IMR-90 (cell line): ENCODE measurements around the gene ENOX1. TPM values are rescaled to one million over a fixed set of nuclear protein-coding genes. Genes with fewer than 3 reads are reported as not detected.

ENCODE experiments used
- ATAC-seq: fragments of 200-7000 bp; cut with Tn5 transposase; 2 replicates; pipeline ENCODE4 v1.9.1; 2020; ENCODE audit warnings: low read depth, mild to moderate bottlenecking, moderate library complexity
- BruUV-seq: library from RNA; stranded (reverse); fragments of 400-500 nt; replicated peaks from 2 replicates; lab custom pipeline; 2021; lab: Mats Ljungman, UMichigan
- CTCF ChIA-PET: fragments of 300-600 bp; formaldehyde crosslinking; extraction: SDS; loops from one replicate; lab custom pipeline; 2021; ENCODE audit warnings: antibody characterized with exemption; lab: Yijun Ruan, JAX
- POLR2A ChIA-PET: fragments of 300-600 bp; sonication (Branson Sonifier 250); formaldehyde crosslinking; loops from one replicate; lab custom pipeline; 2022; ENCODE audit warnings: antibody characterized with exemption; ENCODE audit not compliant: unreplicated experiment; lab: Charles Lee
- DNase-seq: peaks from one replicate; pipeline ENCODE4 v3.0.0; 2013
- H2AFZ ChIP-seq: replicated peaks from 2 replicates; pipeline ENCODE3; 2013; ENCODE audit warnings: low read length, mild to moderate bottlenecking; ENCODE audit not compliant: poor library complexity
- H2AK5ac ChIP-seq: 2 replicates; pipeline ENCODE4 v1.6.1; 2013; ENCODE audit warnings: low read depth, low read length, inconsistent platforms
- H2AK9ac ChIP-seq: replicated peaks from 2 replicates; pipeline ENCODE3; 2013; ENCODE audit warnings: mild to moderate bottlenecking, low read depth, low read length, moderate library complexity; ENCODE audit not compliant: poor library complexity
- H2BK120ac ChIP-seq: 2 replicates; pipeline ENCODE4 v1.6.1; 2013; ENCODE audit warnings: low read depth, low read length, inconsistent platforms
- H2BK15ac ChIP-seq: 3 replicates; pipeline ENCODE4 v1.6.1; 2013; ENCODE audit warnings: low read depth, low read length, inconsistent platforms
- H2BK20ac ChIP-seq: 2 replicates; pipeline ENCODE4 v1.6.1; 2013; ENCODE audit warnings: low read depth, mild to moderate bottlenecking, inconsistent platforms, low read length, moderate library complexity
- H2BK5ac ChIP-seq: 2 replicates; pipeline ENCODE4 v1.6.1; 2013; ENCODE audit warnings: mild to moderate bottlenecking, low read depth, low read length, inconsistent platforms; ENCODE audit not compliant: poor library complexity, severe bottlenecking
- H3K14ac ChIP-seq: replicated peaks from 2 replicates; pipeline ENCODE4 v1.6.1; 2013; ENCODE audit warnings: low read depth, low read length, inconsistent platforms
- H3K18ac ChIP-seq: 2 replicates; pipeline ENCODE4 v1.6.1; 2013; ENCODE audit warnings: low read depth, low read length, control low read depth
- H3K23ac ChIP-seq: 2 replicates; pipeline ENCODE4 v1.6.1; 2013; ENCODE audit warnings: low read depth, low read length, inconsistent platforms
- H3K27ac ChIP-seq: 2 replicates; pipeline ENCODE4 v1.5.1; 2013; ENCODE audit warnings: mild to moderate bottlenecking, control low read depth, low read length; ENCODE audit not compliant: insufficient read depth
- H3K27me3 ChIP-seq: 2 replicates; pipeline ENCODE4 v1.6.1; 2013; ENCODE audit warnings: low read length; ENCODE audit not compliant: control insufficient read depth, insufficient read depth
- H3K36me3 ChIP-seq: 2 replicates; pipeline ENCODE4 v1.6.1; 2013; ENCODE audit warnings: low read length, mixed read lengths; ENCODE audit not compliant: control insufficient read depth, insufficient read depth
- H3K4ac ChIP-seq: 2 replicates; pipeline ENCODE4 v1.6.1; 2013; ENCODE audit warnings: low read depth, low read length, inconsistent platforms
- H3K4me1 ChIP-seq: 2 replicates; pipeline ENCODE4 v1.6.1; 2013; ENCODE audit warnings: low read length, mixed read lengths; ENCODE audit not compliant: control insufficient read depth, insufficient read depth
- H3K4me2 ChIP-seq: 2 replicates; pipeline ENCODE4 v1.6.1; 2013; ENCODE audit warnings: low read depth, mild to moderate bottlenecking, control low read depth, low read length, moderate library complexity
- H3K4me3 ChIP-seq: 2 replicates; pipeline ENCODE4 v1.5.1; 2013; ENCODE audit warnings: low read depth, mild to moderate bottlenecking, control low read depth, low read length, moderate library complexity; ENCODE audit not compliant: insufficient read depth
- H3K56ac ChIP-seq: 2 replicates; pipeline ENCODE4 v1.6.1; 2013; ENCODE audit warnings: low read length, inconsistent platforms; ENCODE audit not compliant: insufficient read depth; ENCODE audit errors: extremely low read depth
- H3K79me1 ChIP-seq, 2 experiments: 2 replicates each; pipeline ENCODE4 v1.6.1; 2013; ENCODE audit warnings: low read length in 2 of 2, inconsistent platforms in 1 of 2, low read depth in 1 of 2
- H3K9ac ChIP-seq: 2 replicates; pipeline ENCODE4 v1.6.1; 2013; ENCODE audit warnings: low read depth, low read length, control low read depth
- H3K9me1 ChIP-seq: 2 replicates; pipeline ENCODE4 v1.6.1; 2013; ENCODE audit warnings: low read length, inconsistent platforms; ENCODE audit not compliant: insufficient read depth
- H3K9me3 ChIP-seq: 2 replicates; pipeline ENCODE4 v1.6.1; 2013; ENCODE audit warnings: low read length; ENCODE audit not compliant: control insufficient read depth, insufficient read depth
- H4K20me1 ChIP-seq: 2 replicates; pipeline ENCODE4 v1.6.1; 2013; ENCODE audit warnings: low read length, inconsistent platforms; ENCODE audit not compliant: insufficient read depth
- H4K5ac ChIP-seq: 2 replicates; pipeline ENCODE4 v1.6.1; 2013; ENCODE audit warnings: mild to moderate bottlenecking, low read depth, low read length, control low read depth
- H4K8ac ChIP-seq, 2 experiments: 2 replicates each; pipeline ENCODE4 v1.6.1; 2013; ENCODE audit warnings: low read depth in 2 of 2, low read length in 2 of 2, control low read depth in 1 of 2, inconsistent platforms in 1 of 2
- H4K91ac ChIP-seq: 2 replicates; pipeline ENCODE4 v1.6.1; 2013; ENCODE audit warnings: low read depth, low read length, inconsistent platforms; ENCODE audit not compliant: insufficient read depth
- CEBPB ChIP-seq: IDR thresholded peaks from 2 replicates; pipeline ENCODE4 v1.6.1; 2012; ENCODE audit warnings: low read depth, low read length, improper control_type of control experiment
- CHD1 ChIP-seq: IDR thresholded peaks from 2 replicates; pipeline ENCODE4 v1.6.1; 2012; ENCODE audit warnings: low read depth, low read length, improper control_type of control experiment
- MAFK ChIP-seq: IDR thresholded peaks from 2 replicates; pipeline ENCODE4 v1.6.1; 2012; ENCODE audit warnings: low read depth, low read length, improper control_type of control experiment
- MXI1 ChIP-seq: IDR thresholded peaks from 2 replicates; pipeline ENCODE4 v1.6.1; 2012; ENCODE audit warnings: low read depth, mild to moderate bottlenecking, low read length, moderate library complexity, borderline replicate concordance
- POLR2A ChIP-seq: IDR thresholded peaks from 2 replicates; pipeline ENCODE4 v1.6.1; 2012; ENCODE audit warnings: mild to moderate bottlenecking, low read depth, low read length
- RAD21 ChIP-seq: IDR thresholded peaks from 2 replicates; pipeline ENCODE4 v1.6.1; 2012; ENCODE audit warnings: low read length, improper control_type of control experiment
- RCOR1 ChIP-seq: IDR thresholded peaks from 2 replicates; pipeline ENCODE4 v1.6.1; 2012; ENCODE audit warnings: mild to moderate bottlenecking, low read length, improper control_type of control experiment; ENCODE audit not compliant: insufficient replicate concordance
- SMC3 ChIP-seq: fragments of 150-350 bp; IDR thresholded peaks from 2 replicates; pipeline ENCODE4 v1.6.1; 2016; ENCODE audit warnings: low read depth, mild to moderate bottlenecking, antibody characterized with exemption, low read length, moderate library complexity
- dilution Hi-C: fragments of 300-500 bp; cut with HindIII; formaldehyde crosslinking; loops from one replicate; pipeline ENCODE4 v1.14.3; 2018; ENCODE audit warnings: low sequenced_read_pairs; ENCODE audit not compliant: unreplicated experiment
- in situ Hi-C: fragments of 300-500 bp; cut with MboI; formaldehyde crosslinking; loops from 3 replicates; pipeline ENCODE4 v1.14.3; 2019; ENCODE audit warnings: low sequenced_read_pairs, inconsistent platforms, mixed read lengths
- intact Hi-C: fragments of 100-400 bp; cut with micrococcal nuclease; formaldehyde crosslinking; loops from 2 replicates; pipeline ENCODE4 v1.10.0; 2022
- polyA plus RNA-seq, 3 experiments: library from polyadenylated mRNA; depleted of rRNA; stranded (reverse); fragments of >200 nt; gene quantifications; 2 replicates each; pipeline ENCODE4 v1.2.3, GENCODE V29; 2012; ENCODE audit warnings: low replicate concordance in 1 of 3
- total RNA-seq: library from RNA; depleted of rRNA; stranded (reverse); fragments of >200 nt; gene quantifications from 2 replicates; pipeline ENCODE4 v1.2.3, GENCODE V29; 2012

The ENOX1 gene
- total and polyA plus RNA-seq, 2 of the 4 experiments (the other 2 are of a cell fraction) = 0.99 to 1.3 TPM

- Histone ChIP-seq H4K91ac (no peak overlapping the region), H3K79me1 (no peaks in the 10 kb centered on the region), H2BK20ac (no peak overlapping the region), H3K9me3 (peaks cover 4% of the 10 kb centered on the region; the same call in 1 of the 2 replicates), H3K4me2 (no peak overlapping the region), H2AFZ (no peak overlapping the region), H3K4me3 (no peak overlapping the region), H3K27ac (no peak overlapping the region), H3K56ac (no peak overlapping the region), H3K27me3 (no peaks in the 10 kb centered on the region), H4K5ac (no peak overlapping the region), H3K23ac (no peak overlapping the region), H3K4ac (no peak overlapping the region), H4K8ac (no peak overlapping the region), H2BK5ac (no peak overlapping the region), H2AK9ac (no peak overlapping the region), H2AK5ac (no peak overlapping the region), H3K9me1 (no peaks in the 10 kb centered on the region), H3K14ac (no peak overlapping the region), H2BK15ac (no peak overlapping the region), H3K36me3 (no peaks in the 10 kb centered on the region), H2BK120ac (no peak overlapping the region), H3K4me1 (no peaks in the 10 kb centered on the region), H3K9ac (no peak overlapping the region), H3K18ac (no peak overlapping the region), H4K20me1 (no peaks in the 10 kb centered on the region)
- ChIA-PET CTCF (no interaction called here), POLR2A (no interaction called here)
- ATAC-seq = no peak
- BruUV-seq = no TSS peak
- dilution Hi-C loops = no loop called here
- in situ Hi-C loops = no loop called here
- no peak for TF ChIP-seq SMC3
- TF ChIP-seq RAD21 = no peak
- TF ChIP-seq RCOR1 = no peak
- TF ChIP-seq CHD1 = no peak
- TF ChIP-seq CEBPB = no peak
- no peak for TF ChIP-seq MAFK
- TF ChIP-seq MXI1 = no peak
- TF ChIP-seq POLR2A = no peak
- DNase-seq = no peak
- intact Hi-C loops = no loop called here
These were observed 579.9 kb downstream of the ENOX1 start for GRCh38 chr13:43206838-43207237.
